ENCODE measurements around the gene NKIRAS2.
A peak's percentile ranks its signal among the peaks of the same experiment; 100 is the strongest.

The NKIRAS2 gene

DNA sequence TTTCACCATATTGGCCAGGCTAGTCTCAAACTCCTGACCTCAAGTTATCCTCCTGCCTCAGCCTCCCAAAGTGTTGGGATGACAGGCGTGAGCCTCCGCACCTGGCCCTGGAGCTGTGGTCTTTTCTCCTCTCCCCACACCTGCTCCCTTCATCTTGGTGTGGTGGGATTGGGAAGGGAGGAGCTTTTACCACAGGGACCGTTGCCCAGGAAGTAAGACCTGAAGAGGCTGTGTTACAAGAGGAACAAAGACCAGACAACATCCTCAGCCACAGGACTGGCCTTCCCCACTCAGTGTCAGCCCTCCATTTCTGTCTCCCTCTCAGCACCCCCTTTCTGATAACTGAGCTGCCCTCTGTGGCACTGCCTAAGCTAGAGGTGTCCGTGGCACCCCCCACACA, 39.9 kb downstream of the NKIRAS2 start:
- no peak for DNase-seq

GRCh38 chr17:42060231-42060630, 40.3 kb downstream of the NKIRAS2 start:
- no peak for DNase-seq

DNA sequence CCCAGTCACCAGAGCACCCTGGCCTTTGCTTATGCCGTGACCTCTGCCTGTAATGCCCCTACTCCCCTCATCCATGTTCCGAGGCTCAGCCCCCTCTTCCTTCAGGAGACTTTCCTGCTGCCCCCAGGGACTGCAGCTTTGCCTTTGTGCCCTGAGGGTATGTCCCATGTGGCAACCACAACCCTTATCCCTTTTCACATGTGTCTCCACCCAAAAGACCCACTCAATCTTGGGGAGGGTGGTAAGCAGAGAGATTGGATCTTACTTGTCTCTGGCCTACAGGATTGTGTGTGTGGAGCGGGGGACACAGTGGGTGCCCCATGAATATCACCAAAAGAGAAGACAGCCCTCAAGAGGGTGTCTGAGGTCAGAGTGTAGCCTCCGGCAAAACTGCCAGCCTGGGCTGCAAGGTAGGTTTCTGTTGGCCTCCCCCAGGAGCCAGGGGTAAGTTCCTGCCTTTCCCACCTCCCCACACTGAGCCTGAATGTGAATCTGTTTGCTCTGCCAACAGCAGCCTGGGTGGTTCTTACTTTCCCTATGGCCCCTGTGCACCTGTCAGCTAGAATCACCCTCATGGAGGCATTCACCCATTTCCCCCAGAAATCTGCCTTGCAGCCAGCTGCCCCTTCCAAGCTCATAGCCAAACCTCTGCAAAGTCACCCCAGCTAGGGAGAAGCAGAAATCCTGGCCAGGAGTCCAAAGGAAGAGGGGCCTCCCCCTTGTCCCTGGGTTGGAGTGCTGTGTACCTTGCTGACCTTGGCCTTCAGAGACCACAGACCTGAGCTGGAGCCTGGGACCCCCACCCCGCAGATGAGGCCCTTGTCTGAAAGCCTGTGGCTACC, 42.0 kb downstream of the NKIRAS2 start:
- DNase-seq = peak; percentile 92

GRCh38 chr17:42062681-42063080, 42.8 kb downstream of the NKIRAS2 start:
- DNase-seq = no peak

DNA sequence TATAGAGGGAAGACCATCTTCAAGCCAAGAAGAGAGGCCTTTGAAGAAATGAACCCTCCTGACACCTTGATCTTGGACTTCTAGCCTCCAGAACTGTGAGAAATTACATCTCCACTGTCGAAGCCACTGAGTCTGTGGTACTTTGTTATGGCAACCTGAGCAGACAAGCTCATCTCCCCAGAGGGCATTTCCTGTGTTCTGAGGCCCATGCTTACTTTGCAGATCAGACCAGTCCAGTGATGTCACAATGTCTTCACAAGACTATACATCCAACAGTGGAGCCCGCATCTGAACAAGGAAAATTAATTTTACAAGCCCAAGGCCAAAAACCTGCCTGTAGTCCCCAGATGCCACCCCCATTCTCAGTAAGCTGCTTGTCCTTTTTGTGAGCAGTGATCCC, 45.3 kb downstream of the NKIRAS2 start:
- peak; percentile 45 for DNase-seq

DNA sequence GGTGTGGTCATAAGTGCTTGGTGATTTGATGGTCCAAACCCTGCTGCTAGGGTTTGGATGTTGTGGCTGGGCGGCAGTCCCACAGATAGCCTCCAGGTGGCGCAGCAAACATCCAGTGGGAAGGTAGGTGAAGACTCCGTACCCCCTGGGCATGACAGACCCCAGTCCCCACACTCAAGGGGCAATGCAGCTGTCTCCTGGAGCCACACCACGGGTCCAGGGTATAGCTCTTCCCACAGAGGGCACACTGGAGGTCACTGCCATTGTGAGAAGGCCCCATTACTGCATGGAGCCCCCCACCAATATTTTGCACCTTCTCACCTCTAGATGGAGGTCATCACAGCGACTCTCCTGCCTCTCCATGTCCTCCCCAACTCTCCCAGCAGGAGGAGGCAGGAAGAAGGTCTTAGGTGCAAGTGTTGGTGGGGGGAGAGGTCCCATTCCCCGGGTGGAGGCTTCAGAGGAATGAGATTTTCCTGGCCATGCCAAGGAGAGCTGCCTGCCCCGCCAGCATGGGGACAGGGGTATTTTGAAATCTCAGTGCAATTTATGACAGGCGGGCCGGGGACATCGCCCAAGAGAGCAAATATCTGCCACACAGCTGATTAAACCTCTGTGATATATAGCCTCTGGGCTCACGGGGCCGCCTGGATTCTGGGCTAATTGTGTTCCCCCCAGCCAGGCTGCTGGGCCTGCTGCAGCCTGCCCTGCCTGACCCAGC, 47.6 kb downstream of the NKIRAS2 start:
- DNase-seq = peak; percentile 95

DNA sequence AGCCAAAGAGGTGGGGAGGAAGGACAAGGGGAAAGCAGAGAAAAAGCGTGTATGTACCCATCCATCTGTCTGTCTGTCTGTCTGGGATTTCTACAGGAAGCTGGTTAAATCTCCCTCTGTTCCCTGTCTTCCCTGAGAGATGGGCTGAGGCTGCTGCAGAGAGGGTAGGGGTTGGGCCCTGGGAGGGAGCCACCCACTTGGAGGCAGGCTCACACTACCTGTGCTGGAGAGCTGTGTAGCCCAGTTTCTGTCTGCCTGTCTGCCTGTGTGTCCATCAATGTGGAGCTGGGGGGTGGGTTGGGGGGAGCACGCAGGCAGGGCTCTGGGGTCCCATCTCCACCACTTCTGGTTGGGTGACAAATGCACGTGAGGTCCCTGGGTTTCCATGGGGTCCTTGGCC, 49.1 kb downstream of the NKIRAS2 start:
- DNase-seq = peak; percentile 84

- peak; percentile 39 for DNase-seq
Measured at GRCh38 chr17:42071810-42072209, 51.9 kb downstream of the NKIRAS2 start.

GRCh38 chr17:42072323-42073187, 52.7 kb downstream of the NKIRAS2 start:
- peak; percentile 45 for DNase-seq
